GM12875 (cell line): Measurements from ENCODE around the gene NCAM1.

Source experiments
- H3K4me3 ChIP-seq: one replicate; pipeline ENCODE4 v1.5.1; 2011; ENCODE audit warnings: low read depth, low read length, control low read depth
- TF ChIP-seq, protein P1 (sequence below): IDR thresholded peaks from 2 replicates; pipeline ENCODE4 v1.5.1; 2011; ENCODE audit warnings: low read depth, mild to moderate bottlenecking, control low read depth, inconsistent platforms, low read length, moderate library complexity, borderline replicate concordance; ENCODE audit not compliant: insufficient read depth

NCAM1 gene

GRCh38 chr11:113173126-113173525, 211.9 kb downstream of the NCAM1 start:
- TF ChIP-seq, protein P1, sequence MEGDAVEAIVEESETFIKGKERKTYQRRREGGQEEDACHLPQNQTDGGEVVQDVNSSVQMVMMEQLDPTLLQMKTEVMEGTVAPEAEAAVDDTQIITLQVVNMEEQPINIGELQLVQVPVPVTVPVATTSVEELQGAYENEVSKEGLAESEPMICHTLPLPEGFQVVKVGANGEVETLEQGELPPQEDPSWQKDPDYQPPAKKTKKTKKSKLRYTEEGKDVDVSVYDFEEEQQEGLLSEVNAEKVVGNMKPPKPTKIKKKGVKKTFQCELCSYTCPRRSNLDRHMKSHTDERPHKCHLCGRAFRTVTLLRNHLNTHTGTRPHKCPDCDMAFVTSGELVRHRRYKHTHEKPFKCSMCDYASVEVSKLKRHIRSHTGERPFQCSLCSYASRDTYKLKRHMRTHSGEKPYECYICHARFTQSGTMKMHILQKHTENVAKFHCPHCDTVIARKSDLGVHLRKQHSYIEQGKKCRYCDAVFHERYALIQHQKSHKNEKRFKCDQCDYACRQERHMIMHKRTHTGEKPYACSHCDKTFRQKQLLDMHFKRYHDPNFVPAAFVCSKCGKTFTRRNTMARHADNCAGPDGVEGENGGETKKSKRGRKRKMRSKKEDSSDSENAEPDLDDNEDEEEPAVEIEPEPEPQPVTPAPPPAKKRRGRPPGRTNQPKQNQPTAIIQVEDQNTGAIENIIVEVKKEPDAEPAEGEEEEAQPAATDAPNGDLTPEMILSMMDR, result no peak
- H3K4me3 ChIP-seq, result no peak overlapping the region

DNA sequence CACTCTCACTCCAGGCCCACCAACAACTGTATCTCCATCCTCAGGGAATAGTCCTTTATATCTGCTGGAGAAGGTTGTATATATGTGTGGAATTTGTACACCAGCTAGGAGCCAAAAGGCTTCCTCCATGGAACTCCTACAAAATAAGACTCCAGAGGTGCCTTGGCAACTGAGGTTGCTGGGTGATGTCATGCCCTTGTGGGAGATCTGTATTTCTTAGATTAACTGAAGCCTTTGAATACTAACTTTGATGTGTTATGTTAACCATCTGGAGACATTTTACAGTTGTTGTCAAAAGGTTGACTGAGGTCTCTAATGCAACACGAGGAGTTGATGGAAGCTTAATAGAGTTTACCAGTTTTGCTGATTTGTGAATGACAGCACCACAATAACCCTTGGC, 213.7 kb downstream of the NCAM1 start:
- H3K4me3 ChIP-seq, result no peak overlapping the region
- TF ChIP-seq, protein P1, result no peak

DNA sequence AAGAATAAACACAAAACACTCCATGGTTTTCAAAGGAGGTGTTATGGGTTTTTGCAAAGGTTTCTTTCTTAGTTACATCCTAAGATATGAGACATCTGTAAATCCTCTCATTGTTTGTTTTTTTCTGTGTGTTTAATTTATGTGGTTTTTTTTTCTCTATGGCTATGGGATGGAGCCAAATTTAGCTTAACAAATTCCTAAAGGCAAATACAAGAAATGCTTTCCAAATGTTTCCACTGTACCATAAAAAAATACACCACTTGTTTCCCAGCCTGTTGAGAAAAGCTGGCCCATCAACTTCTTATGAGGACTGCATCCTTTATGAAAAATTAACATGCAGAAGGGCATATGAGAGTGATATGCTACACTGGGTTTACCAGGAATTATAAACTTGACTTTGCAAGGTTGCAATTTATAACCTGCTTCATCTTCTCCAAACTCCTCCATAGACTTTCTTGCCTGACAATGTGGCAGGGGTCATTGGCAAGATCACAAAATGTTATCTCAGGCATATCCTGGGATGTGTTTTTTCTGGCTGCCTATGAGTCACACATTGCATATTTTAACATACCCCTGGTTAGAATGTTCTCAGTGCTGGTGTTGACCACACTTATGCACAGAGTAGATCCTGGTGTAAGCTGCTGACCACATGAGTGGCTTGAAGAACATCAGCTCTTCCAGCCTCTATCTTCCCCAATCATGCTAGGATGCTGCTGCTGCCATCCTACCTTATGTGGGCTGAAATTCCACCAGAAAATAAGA, 215.6 kb downstream of the NCAM1 start:
- TF ChIP-seq, protein P1, result no peak
- H3K4me3 ChIP-seq, result no peak overlapping the region

DNA sequence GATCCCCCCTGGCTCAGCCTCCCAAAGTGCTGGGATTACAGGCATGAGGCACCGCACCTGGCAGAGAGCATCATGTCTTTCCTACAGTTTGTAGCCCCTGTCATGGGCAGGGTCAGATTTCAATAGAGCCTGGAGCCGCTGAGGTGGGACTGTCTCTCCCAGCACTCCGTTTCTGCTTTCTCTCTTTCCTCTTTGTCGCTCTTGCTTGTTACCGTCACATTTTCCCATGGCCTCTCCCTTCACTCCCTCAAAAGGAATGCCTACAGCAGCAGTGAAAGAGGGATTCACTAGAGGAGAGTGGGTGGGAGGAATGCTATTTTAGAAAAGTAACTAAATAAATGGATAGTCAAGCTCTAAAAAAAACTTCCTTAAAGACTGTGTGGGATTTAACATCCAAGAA, 216.5 kb downstream of the NCAM1 start:
- TF ChIP-seq, protein P1, result no peak

DNA sequence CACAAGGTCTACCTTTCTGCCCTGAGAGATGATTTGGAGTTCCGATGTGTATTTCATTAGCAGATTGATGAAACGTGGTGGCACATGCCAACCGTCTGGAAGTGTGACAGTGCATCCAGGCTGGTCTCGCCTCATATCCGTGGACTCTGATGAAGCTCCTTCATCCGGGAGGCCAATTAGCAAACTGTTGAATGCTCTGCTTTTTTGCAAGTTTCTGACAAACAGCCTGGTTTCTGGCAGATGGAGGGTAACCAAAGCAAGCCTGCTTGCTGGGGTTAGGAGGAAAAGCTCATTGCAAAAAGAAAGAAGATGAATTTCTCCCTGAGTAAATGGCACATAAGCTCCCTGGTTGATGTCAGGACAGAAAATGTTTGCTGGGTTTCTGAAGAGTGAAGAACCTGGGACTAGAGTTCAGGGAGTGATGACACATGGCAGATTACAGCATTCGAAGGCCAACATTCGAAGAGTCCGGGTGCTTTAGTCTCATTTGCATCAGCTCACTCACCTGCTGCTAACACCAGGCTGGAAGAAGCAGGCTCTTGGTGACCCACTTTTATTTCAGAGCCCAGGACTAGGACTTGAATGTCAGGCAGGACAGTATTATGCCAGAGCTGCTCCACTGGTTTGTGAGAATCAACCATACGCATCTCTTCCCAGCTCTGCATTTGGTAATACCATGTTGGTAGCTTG, 217.3 kb downstream of the NCAM1 start:
- H3K4me3 ChIP-seq, result no peak overlapping the region
- TF ChIP-seq, protein P1, result no peak

More for the DNA sequence above, 216.5 kb downstream of the NCAM1 start:
- no peak overlapping the region for H3K4me3 ChIP-seq

- TF ChIP-seq, protein P1, result no peak
- H3K4me3 ChIP-seq, result no peak overlapping the region
These were observed 218.0 kb downstream of the NCAM1 start for GRCh38 chr11:113179181-113179704.
